A673 (cell line): ENCODE results near the gene NAV2.

Source experiments
- EZH2 ChIP-seq: fragments of 200-600 bp; sonication (generic); IDR thresholded peaks from 2 replicates; pipeline ENCODE4 v1.6.1; 2017; ENCODE audit warnings: borderline replicate concordance, low read depth, mild to moderate bottlenecking, mixed read lengths, antibody characterized with exemption, low read length; ENCODE audit not compliant: poor library complexity, severe bottlenecking
- TF ChIP-seq, protein P1 (sequence below): fragments of 300-800, 200-600 bp; sonication (generic); conservative IDR thresholded peaks from 2 replicates; pipeline ENCODE4 v1.5.1; 2017; ENCODE audit warnings: low read depth, mild to moderate bottlenecking, antibody characterized with exemption, low read length, moderate library complexity, mixed read lengths

DNA sequence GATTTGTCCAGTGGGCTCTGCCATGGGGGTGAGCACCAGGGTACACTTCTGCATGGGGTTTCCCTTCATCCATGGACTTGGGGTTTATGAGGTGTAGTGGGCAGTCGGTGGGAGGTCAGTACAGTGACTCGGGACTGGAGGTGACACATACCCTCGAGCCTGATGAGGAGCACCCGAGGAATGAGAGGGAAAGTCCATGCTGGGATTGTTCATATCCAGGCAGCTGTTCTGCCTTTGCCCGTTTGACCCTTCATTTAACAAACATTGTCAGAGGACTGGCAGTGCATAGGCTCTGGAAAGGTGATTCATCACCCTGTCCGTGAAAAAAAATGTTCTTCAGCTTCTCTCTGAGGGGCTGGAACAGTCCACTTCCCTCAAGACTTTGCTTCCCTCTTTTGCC, 2.7 kb downstream of the NAV2 start:
- TF ChIP-seq, protein P1, sequence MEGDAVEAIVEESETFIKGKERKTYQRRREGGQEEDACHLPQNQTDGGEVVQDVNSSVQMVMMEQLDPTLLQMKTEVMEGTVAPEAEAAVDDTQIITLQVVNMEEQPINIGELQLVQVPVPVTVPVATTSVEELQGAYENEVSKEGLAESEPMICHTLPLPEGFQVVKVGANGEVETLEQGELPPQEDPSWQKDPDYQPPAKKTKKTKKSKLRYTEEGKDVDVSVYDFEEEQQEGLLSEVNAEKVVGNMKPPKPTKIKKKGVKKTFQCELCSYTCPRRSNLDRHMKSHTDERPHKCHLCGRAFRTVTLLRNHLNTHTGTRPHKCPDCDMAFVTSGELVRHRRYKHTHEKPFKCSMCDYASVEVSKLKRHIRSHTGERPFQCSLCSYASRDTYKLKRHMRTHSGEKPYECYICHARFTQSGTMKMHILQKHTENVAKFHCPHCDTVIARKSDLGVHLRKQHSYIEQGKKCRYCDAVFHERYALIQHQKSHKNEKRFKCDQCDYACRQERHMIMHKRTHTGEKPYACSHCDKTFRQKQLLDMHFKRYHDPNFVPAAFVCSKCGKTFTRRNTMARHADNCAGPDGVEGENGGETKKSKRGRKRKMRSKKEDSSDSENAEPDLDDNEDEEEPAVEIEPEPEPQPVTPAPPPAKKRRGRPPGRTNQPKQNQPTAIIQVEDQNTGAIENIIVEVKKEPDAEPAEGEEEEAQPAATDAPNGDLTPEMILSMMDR: no peak
- TF ChIP-seq EZH2: no peak
